ENCODE results near the gene RTN3.
A peak's percentile ranks its signal among the peaks of the same experiment; 100 is the strongest.
"Not testable (repeated sequence)": the region's sequence is repeated elsewhere in the genome, so short reads cannot be mapped to it uniquely, and the experiment has no call there.

RTN3 gene

DNA sequence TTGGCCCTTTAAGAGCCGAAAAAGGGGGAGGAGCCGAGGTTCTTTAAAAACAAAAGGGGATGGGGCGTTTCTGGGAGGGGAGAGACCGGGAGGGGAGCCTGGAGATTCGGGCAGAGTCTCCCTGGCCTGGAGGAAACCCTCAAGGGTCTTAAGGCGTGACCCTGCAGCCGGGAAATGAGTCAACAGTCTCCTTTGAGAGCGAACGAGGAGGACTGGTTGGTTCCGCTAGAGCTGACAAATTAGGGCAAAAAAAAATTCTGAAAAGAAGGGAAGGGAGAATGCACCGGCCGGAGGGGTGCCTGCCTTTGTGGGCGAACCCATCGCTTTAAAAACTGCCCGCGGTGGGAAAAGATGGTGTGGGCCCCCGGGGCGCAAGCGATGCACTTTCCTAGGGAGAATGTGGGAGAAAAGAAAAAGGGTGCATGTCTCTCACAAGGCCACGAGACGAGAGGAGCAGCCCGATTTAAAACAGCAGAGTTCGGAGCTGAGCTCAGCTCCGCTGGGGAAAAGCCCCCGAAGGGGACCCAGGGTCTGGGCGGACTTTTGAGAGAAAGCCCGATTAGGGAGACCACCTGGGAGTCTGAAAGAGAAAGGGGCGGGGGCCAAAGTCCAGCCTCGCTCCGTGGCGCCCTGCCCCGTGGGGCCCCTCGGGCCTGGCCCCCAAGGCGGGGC, 86.4 kb downstream of the RTN3 start:
- peak overlapping the region; percentile 12 for H3K27ac ChIP-seq
- DNase-seq (ENCODE audit: low read depth, low spot score): no peak

DNA sequence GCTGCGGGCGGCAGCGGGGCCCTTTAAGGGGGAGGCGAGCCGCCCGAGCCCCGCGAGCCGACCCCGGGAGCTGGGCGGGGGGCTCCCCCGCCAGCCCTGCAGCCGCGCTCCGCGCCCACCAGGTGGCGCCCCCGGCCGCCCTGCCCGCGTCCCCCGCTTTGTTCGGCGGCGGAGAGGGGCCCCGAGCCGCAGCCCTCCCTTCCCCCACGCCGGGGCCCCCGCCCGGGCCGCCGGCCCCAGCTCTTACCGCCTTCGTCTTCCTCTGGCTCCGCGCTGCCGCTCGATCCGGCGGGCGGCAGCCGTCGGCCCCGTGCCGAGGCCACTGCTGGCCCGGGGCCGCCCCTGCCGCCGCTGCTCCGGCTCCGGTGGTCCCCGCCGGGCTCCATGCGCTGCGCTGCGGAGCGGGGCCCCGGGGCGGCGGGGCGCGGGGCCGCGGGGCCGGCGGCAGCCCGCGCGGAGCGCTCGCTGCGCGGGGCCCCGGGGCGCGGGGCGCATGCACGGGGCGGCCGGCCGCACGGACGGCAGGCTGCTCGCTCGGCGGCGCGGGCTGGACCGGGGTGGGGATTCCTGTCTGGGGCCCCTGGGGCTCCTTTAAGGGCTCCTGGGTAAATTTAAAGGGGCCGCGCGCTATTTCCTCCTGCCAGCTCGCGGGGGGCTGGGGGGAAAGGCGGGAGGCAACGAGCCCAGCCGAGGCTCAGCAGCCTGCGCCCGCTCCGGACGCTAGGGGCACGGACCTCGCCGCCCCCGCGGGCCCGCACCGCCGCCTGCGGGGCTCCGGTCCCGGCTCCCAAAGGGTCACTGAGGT, 87.1 kb downstream of the RTN3 start, which contains the start of gene ZFTA:
ZFTA (minus strand) TSS at position 539 of the 805 bp plus-strand sequence; CDS start at position 386, 153 bp downstream.
- DNase-seq (ENCODE audit: low read depth, low spot score): no peak
- H3K27ac ChIP-seq: peak within 1 kb of the TSS; percentile 12

DNA sequence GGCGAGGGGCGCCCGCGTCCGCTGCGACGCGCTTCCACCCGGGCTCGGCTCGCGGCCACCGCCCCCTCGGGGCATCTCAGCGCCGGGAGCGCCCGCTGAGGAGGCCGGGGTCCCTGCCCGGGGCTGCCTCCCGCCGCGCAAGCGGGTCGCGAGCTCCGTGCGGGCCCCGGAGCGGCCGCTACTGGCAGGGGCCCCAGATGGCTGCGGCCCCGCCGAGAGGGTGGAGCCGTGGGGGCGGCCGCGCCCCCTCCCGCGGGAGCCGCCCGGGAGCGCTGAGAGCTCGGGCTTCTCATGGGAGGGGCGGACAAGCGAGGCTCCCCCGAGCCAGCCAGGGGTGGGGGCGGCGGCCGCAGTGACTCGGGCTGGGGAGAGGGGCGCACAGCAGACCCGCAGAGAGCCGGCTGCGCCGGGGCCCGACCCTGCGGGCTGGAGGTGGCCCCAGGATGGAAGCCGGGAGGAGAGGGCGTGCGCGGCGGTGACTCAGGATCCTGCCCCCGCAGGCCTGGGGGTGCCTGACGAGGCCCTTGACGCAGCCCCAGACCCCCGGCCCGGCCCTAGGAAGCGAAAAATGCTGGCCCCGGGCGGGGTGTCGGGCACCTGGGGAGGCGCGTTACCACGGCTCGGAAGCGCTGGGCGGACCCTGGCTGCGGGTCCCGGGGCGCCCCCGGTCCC, 87.9 kb downstream of the RTN3 start:
- H3K27ac ChIP-seq: no peak overlapping the region
- DNase-seq (ENCODE audit: low read depth, low spot score): no peak

DNA sequence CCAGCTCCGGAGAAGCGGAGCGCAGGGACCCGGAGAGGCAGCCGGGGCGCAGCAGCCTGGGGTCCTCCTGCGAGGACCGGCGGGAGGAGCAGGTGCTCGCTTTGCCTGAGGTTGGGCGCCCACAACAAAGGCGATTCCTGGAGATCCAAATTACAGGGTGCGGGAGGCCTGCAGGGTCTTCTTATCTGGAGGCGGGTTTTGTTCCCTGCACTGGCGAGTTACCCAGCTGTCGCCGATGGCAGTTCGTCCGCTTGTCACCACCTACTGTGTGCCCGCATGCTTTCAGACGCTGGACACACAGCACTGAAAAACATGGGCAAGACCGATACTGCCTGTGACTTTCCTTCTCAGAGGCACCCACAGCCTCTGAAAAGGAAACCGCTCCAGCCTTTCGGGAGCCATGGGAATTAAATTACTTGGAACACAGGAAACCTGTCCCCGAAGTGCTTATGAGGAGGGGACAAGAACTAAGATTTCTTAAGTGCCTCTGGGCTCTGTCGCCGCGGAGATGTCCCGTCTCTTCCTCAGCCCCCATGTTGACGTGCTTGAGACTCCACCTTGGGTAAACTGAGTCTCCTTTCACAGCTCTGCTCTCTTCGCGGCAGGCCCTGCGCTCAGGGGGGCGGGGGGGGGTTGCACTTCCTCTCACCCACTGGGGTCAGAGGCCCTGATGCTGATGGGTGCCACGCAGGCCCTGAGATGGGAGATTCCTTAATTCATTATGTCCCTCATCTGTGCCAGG, 88.6 kb downstream of the RTN3 start:
- no peak for DNase-seq (ENCODE audit: low read depth, low spot score)
- H3K27ac ChIP-seq: no peak overlapping the region

DNA sequence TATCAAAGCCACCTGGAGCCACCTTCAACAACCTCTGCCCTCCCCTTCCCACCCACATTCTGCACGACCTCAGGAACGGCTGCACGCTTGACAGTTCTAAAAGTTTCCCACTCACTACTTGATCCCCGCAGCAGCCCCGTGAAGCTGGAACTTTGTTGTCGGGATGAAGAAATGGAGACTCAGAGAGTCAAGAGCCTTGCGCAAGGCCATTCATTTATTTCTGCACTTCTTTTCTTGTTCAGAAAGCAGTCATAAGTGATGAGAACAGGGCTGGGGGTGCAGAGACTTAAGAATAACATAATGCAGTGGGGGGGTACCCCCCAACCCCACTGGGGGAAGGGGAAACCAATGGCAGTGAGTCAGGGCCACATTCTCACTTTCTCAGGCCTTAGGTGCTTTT, 89.5 kb downstream of the RTN3 start:
- no peak overlapping the region for H3K27ac ChIP-seq
- no peak for DNase-seq (ENCODE audit: low read depth, low spot score)

DNA sequence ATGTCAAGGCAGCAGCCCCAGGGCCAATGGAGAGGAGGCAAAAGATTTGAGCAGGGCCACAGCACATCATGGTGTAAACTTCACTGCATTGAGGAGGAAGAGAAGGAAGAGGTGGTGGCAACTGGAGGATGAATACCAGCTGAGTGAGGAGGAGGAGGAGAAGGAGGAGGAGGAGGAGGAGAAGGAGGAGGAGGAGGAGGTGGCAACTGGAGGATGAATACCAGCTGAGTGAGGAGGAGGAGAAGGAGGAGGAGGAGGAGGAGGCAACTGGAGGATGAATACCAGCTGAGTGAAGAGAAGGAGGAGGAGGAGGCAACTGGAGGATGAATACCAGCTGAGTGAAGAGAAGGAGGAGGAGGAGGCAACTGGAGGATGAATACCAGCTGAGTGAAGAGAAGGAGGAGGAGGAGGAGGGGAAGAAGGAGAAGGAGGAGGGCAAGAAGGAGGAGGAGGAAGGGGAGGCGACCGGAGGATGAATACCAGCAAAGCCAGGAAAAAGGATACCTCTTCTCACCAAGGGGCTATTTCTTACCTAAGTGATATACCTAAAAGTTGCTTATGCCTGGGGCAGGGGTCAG, 90.5 kb downstream of the RTN3 start:
- DNase-seq (ENCODE audit: low read depth, low spot score): not testable (repeated sequence)

DNA sequence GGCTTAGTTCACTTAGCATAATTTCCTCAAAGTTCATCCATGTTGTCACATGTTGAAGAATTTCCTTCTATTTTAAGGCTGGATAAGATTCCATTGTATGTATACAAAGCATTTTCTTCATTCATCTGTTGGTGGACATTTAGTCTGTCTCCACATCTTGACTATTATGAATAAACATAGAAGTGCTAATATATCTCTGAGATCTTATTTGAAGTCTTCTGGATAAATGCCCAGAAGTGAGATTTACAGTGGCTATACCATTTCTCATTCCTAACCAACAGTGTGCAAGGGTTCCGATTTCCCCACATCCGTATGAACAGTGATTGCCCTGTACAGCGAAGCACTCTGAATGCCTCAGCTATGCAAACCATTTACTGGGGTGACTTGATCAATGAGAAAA, 93.9 kb downstream of the RTN3 start:
- DNase-seq (ENCODE audit: low read depth, low spot score): no peak
- H3K27ac ChIP-seq: no peak overlapping the region

More for the DNA sequence above, 90.5 kb downstream of the RTN3 start:
- H3K27ac ChIP-seq: not testable (repeated sequence)

DNA sequence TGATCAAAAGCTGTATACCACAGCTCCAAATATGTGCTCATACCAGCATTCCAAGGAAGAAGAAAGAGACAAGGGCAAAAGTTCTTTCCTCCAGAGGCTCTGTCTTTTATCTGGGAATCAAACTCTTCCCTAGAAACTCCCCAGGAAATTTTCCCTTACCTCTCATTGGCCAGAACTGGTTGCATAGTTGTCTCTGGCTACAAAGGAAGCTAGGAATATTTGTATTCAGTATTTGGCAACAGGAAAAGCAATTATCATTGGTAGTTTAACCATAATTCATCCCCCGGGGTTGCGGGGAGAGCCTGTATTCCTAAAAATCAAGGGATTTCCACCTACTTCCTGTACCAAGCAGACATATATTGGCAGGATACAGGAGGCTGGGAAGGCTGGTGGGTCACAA, 97.7 kb downstream of the RTN3 start:
- no peak overlapping the region for H3K27ac ChIP-seq
- DNase-seq (ENCODE audit: low read depth, low spot score): no peak

DNA sequence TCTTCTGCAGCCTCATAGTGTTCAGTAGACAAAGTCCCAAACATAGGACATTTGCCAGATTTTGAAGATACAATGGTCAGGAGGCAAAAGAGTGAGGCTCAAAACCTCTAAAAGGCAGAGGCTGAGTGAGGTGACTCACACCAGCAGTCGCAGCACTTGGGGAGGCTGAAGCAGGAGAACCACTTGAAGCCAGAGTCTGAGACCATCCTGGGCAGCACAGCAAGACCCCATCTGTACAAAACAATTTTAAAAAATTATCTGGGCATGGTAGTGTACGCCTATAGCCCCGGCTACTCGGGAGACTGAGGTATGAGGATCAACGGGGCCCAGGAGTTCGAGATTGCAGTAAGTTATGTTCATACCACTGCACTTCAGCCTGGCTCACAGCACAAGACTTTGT, 101.4 kb downstream of the RTN3 start:
- no peak overlapping the region for H3K27ac ChIP-seq
- DNase-seq (ENCODE audit: low read depth, low spot score): no peak

DNA sequence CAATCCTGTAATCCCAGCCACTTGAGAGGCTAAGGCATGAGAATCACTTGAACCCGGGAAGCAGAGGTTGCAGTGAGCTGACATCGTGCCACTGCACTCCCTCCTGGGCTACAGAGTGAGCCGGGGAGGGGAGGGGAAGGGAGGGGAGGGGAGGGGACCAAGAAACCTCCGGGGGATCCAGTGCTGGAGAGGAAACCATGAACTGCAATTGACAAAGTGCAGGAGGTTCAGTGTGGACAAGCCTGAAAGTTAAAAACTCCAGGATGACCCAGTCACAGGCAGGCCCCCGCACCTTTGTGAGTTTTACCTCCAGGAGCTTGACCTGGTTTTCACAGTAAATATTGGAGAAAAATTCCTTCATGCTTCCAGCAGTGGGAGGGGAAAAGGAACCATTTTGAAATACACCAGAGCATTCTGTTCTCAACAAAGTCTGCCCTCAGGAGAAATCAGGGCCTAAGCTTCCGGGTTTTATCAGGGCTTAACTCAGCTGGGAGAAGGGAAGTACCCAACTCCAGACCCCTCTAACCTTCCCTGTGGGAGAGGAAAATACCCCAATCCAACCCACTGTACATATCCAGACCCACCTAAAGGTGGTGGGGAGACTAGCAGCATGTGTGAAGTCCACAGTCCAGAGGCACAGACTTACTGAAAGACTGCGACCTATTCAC, 102.8 kb downstream of the RTN3 start:
- H3K27ac ChIP-seq: no peak overlapping the region
- no peak for DNase-seq (ENCODE audit: low read depth, low spot score)

DNA sequence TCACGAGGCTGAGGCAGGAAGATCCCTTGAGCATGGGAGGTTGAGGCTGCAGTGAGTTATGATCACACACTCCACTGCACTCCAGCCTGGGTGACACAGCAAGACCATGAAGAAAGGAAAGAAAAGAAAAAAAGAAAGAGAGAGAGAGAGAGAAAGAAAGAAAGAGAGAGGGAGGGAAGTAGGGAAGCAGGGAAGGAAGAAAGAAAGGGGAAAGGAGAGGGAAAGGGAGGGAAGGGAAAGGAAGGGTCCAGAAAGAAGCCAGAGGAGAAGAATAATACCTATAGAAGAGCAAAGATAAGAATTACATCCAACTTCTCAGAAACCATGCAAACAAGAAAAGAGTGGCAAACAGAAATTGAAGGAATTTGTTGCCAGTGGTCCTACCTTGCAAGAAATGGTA, 104.5 kb downstream of the RTN3 start:
- H3K27ac ChIP-seq: no peak overlapping the region
- DNase-seq (ENCODE audit: low read depth, low spot score): no peak

DNA sequence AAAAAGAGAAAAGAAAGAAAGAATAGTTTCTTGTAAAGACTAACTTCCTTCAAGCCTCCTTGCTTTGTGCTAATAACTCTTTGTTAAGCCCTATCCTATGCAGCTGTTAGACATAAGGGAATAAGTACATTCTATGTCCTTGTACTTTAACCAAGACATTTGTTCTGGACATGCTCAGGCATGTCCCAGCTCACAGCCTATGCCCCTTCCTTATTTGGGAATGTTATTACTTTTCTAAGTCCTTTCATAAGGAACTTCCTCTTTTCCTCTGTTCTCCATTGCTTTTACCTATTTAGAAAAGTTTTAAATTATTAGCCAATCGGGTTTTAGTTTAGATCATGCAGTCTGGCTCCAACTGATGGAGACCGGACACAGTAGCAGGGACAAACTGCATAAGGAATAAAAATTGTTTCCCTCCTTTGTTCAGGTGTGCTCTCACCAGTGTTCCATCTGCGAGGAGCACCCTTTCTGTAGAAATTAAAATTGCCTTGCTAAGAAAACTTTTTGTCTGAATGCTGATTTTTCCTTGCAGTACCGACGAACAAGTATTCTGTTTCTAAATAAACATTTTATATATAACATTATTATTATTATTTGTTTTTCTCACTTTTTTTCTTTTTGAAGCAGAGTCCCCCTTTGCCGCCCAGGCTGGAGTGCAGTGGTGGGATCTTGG, 110.3 kb downstream of the RTN3 start:
- no peak for DNase-seq (ENCODE audit: low read depth, low spot score)
- H3K27ac ChIP-seq: no peak overlapping the region

DNA sequence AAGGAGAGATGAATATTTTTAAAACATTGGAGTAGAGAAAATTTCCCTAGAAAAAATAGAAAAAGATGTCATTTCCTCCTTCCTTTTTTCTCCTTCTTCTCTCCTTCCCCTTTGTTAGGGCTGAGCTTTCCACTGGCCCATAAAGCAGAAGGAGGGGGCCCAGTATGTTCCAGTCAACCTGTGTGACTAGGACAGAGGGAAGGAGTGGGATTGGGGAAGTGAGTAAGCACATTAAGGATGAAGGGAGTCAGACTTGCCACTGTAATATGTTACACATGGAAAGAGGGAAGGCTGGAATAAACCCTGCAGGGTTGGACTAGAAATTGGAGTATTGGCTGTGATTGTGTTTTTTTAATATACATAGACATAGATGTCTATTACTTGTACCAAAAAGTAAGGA, 111.9 kb downstream of the RTN3 start:
- no peak for DNase-seq (ENCODE audit: low read depth, low spot score)
- no peak overlapping the region for H3K27ac ChIP-seq

DNA sequence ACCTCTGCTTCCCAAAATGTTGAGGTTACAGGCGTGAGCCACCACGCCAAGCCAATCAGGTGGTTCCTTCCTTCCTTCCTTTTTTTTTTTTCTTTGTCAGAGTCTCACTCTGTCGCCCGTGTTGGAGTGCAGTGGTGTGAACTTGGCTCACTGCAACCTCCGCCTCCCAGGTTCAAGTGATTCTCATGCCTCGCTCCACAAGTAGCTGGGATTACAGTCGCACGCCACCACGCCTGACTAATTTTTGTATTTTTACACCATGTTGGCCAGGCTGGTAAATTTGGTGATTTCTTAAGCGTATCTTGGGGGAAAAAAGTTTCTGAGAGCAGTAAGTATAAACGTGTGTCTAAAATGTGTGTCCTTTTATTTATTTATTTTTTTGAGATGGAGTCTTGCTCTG, 113.8 kb downstream of the RTN3 start:
- H3K27ac ChIP-seq: no peak overlapping the region
- DNase-seq (ENCODE audit: low read depth, low spot score): no peak

DNA sequence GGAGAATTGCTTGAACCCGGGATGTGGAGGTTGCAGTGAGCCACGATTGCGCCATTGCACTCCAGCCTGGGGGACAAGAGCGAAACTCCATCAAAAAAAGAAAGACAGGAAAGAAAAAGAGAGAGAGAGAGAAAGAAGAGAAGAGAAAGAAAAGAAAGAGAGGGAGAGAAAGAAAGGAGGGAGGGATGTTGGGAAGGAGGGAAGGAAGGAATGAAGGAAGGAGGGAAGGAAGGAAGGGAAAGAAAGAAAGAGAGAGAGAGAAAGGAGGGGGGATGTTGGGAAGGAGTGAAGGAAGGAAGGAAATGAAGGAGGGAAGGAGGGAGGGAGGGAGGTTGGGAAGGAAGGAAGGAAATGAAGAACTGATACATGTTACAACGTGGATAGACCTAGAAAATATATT, 119.6 kb downstream of the RTN3 start:
- DNase-seq (ENCODE audit: low read depth, low spot score): no peak
- H3K27ac ChIP-seq: no peak overlapping the region

DNA sequence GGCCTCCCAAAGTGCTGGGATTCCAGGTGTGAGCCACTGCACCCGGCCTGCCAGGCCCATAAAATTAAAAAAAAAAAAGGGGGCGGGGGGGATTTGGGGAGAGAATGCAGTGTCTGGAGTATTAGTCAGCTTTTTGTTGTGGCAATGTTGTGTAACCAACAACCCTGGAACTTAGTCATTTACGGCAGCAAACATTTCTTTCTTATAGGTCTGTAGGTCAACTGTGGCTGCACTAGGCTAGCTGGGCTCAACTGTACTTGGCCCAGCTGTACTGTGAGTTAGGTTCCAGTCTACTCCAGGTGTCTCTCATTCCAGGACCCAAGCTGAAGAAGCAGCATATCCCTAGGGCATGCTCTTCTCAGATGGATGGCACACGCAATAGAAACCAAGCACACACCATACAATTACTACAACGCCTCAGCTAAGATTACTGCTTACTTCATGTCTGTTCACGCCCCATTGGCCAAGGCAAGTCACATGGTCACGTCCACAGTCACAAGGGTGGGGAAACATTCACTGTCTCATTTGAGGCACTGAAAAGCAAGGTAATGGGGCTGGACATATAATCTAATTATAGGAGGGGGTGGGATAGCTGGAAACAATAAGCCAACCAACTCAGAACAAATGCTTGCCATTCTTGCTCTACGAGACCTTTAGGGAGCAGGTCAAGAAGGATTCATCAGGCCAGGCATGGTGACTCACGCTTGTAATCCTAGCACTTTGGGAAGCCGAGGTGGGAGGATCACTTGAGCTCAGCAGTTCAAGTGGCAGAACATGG, 121.5 kb downstream of the RTN3 start:
- H3K27ac ChIP-seq: peak overlapping the region; percentile 57
- peak; percentile 63 for DNase-seq (ENCODE audit: low read depth, low spot score)

DNA sequence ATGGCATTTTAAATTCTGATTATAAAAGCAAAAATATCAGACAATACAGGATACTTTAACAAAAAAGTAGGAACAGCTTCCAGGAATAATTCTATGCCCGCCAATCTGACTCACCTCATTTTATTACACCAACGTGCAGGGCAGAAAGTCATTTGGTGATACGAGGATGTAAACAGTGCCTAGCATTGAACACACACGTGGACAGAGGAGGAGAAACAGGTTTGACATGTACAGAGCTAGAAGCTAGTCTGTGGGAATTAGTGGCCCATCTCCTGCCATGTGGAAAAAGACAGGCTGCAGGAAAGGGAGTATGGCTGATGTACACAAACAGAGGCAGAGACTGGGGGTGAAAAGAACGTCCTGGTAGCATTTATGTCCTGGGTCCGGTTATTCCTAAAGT, 123.0 kb downstream of the RTN3 start:
- DNase-seq (ENCODE audit: low read depth, low spot score): peak; percentile 88

DNA sequence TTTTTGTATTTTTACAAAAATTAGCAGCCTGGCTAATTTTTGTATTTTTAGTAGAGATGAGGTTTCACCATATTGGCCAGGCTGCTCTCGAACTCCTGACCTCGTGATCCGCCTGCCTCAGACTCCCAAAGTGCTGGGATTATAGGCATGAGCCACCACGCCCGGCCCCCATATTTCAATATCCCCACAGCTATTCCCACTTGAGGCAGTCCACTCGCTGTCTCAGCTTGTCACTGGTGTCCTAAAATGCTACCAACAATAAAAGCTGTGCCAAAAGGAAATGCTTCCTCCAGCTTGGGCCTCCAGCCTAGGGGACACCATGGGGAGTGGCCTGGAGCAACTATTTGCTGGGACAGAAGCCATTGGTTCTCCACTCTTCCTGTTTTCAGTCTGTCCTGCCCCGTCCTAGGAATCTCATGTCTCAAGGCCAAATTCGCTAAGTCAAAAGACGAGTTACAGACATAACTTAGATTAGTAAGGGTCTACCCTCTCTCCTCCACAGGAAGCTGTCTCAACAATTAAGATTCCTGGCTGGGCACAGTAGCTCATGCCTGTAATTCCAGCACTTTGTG, 124.6 kb downstream of the RTN3 start:
- DNase-seq (ENCODE audit: low read depth, low spot score): no peak
- H3K27ac ChIP-seq: no peak overlapping the region

More for the DNA sequence above, 123.0 kb downstream of the RTN3 start:
- H3K27ac ChIP-seq: peak overlapping the region; percentile 57
